HUES64 (cell line): ENCODE measurements around the gene PXDC1.
"Not testable (repeated sequence)": the region's sequence is repeated elsewhere in the genome, so short reads cannot be mapped to it uniquely, and the experiment has no call there.

Source experiments
- H3K27ac ChIP-seq: 2 replicates; pipeline ENCODE4 v1.7.0; 2013; ENCODE audit warnings: low read depth, low read length, inconsistent platforms
- H3K27me3 ChIP-seq: 2 replicates; pipeline ENCODE4 v1.6.1; 2013; ENCODE audit warnings: mild to moderate bottlenecking, low read length; ENCODE audit not compliant: insufficient read depth
- H3K36me3 ChIP-seq: 2 replicates; pipeline ENCODE4 v1.6.1; 2013; ENCODE audit warnings: mild to moderate bottlenecking, low read length; ENCODE audit not compliant: insufficient read depth
- H3K4me1 ChIP-seq: 2 replicates; pipeline ENCODE4 v1.6.1; 2013; ENCODE audit warnings: mild to moderate bottlenecking, low read length, moderate library complexity; ENCODE audit not compliant: insufficient read depth
- H3K4me3 ChIP-seq: 2 replicates; pipeline ENCODE4 v1.5.1; 2013; ENCODE audit warnings: mild to moderate bottlenecking, low read length, moderate library complexity
- H3K9ac ChIP-seq: 2 replicates; pipeline ENCODE4 v1.6.1; 2013; ENCODE audit warnings: mild to moderate bottlenecking, low read depth, low read length
- H3K9me3 ChIP-seq: 2 replicates; pipeline ENCODE4 v1.6.1; 2013; ENCODE audit warnings: low read depth, low read length; ENCODE audit not compliant: insufficient read depth
- WGBS: fragments of 150-250, 120-280 bp; methylation state at CpG from one replicate; pipeline ENCODE4 v1.1.7; 2013; ENCODE audit warnings: missing lambda C conversion rate; 5-methylcytosine and 5-hydroxymethylcytosine counted together

PXDC1 gene

DNA sequence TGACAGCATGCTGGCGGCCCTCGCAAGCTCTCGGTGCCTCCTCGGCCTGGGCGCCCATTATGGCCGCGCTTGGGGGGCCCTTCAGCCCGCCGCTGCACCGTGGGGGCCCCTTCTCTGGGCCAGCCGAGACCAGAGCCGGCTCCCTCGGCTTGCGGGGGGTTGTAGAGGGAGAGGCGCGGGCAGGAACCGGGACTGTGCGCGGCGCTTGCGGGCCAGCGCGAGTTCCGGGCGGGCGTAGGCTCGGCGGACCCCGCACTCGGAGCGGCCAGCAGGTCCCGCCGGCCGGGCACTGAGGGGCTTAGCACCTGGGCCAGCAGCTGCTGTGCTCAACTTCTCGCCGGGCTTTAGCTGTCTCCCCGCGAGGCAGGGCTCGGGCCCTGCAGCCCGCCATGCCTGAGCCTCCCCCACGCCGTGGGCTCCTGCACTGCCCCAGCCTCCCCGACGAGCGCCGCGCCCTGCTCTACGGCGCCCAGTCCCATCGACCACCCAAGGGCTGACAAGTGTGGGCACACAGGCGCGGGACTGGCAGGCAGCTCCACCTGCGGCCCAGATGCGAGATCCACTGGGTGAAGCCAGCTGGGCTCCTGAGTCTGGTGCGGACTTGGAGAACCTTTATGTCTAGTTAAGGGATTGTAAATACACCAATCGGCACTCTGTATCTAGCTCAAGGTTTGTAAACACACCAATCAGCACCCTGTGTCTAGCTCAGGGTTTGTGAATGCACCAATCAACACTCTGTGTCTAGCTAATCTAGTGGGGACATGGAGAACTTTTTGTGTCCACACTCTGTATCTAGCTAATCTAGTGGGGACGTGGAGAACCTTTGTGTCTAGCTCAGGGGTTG is 6.7 kb upstream of the PXDC1 start:
- 96% methylated on average over 56 of the region's 57 CpGs for WGBS
- H3K9ac ChIP-seq, H3K4me3 ChIP-seq, H3K9me3 ChIP-seq, H3K36me3 ChIP-seq, H3K27ac ChIP-seq: not testable (repeated sequence)
- Histone ChIP-seq H3K4me1 (peaks cover 22% of the 10 kb centered on the region), H3K27me3 (peaks cover 23% of the 10 kb centered on the region)

DNA sequence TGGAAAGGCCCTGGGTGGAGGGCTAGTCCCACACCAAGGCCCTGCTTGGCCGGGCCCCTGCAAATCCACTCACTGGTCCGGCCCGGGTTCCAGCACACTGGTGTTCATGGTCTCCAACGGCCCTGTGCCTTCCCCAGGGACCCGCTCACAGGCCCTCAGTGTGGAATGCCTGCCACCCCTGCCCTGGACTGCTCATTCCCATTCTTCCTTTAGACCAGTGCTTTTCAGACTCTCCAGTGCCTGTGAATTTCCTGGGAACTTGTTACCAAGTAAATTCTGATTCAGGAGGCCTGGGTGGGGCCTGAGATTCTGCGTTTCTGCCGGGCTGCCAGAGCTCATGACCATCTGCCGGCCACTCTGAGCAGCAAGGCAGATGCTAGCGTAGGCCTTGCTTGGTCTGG is 5.7 kb upstream of the PXDC1 start:
- peaks cover 22% of the 10 kb centered on the region for H3K4me1 ChIP-seq
- no peak overlapping the region for H3K9ac ChIP-seq
- 94% methylated on average over 9 of the region's 9 CpGs for WGBS
- H3K4me3 ChIP-seq, result no peak overlapping the region
- peaks cover 33% of the 10 kb centered on the region for H3K27me3 ChIP-seq
- H3K27ac ChIP-seq, result no peak overlapping the region
- no peaks in the 10 kb centered on the region for H3K9me3 ChIP-seq
- no peaks in the 10 kb centered on the region for H3K36me3 ChIP-seq

DNA sequence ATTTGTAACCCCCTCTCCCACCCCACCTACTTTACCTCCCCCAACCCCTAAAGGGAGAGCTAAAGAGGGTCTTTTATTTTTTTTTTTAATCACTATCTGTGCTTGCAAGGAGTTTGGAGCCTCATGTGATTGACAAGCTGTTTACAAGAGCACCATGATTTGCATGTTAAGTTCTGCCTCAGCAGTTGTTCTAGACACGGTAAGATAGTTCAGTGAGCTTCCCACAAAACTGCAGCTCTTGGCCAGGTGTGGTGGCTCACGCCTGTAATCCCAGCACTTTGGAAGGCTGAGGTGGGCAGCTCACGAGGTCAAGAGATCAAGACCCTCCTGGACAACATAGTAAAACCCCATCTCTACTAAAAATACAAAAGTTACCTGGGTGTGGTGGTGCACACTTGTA is 5.0 kb upstream of the PXDC1 start:
- Histone ChIP-seq H3K9me3 (no peaks in the 10 kb centered on the region), H3K4me3 (no peak overlapping the region; the same call in 1 of the 2 replicates), H3K27ac (peak overlapping the region; percentile 54; the same call in 1 of the 2 replicates), H3K27me3 (peaks cover 40% of the 10 kb centered on the region), H3K4me1 (peaks cover 22% of the 10 kb centered on the region), H3K36me3 (no peaks in the 10 kb centered on the region), H3K9ac (no peak overlapping the region)
- 50% methylated on average over 3 of the region's 3 CpGs for WGBS

DNA sequence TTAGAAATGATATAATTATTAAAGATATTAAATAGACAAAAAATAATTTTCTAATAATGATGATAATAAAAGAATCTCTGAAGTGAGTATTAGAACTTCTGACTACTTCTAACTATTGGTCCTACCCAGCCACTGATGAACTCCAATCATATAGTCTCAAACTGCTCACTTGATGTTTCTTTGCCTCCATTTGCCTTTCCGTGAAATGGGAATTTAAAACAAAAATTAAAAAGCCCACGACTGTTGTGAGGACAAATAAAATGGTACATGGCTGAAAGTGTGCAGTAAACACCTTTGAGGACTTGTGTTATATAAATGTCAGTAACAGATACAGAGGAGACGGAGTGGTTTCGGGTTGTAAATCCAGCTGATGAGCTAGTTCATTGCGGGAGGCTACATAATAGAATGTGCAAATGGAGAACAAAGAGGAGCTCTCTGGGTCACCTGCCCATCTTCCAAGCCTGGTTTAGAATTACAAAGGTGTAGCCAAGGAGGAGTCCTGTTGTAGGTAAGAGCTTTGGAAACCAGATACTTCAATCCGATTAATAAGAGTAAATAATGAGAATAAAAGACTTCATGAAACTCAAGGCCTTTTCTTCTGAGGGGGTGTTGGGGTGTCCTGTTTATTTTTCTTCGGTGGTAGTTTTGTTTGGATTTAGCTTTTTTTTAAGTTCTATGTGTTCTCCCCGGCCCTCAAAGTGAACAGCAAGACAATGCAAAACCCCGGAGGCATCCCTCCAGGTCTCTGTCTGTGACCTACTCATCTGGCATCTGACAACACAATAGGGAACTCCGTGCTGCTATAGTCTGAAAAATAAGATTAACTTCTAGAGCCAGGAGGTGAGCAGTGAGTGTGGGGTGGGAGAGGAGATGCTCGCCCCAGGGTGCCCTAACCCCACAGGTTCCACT is 4.4 kb upstream of the PXDC1 start:
- H3K9me3 ChIP-seq, result no peaks in the 10 kb centered on the region
- peaks cover 22% of the 10 kb centered on the region for H3K4me1 ChIP-seq
- no peaks in the 10 kb centered on the region for H3K36me3 ChIP-seq
- H3K27me3 ChIP-seq, result peaks cover 47% of the 10 kb centered on the region
- peak overlapping the region; percentile 31 for H3K4me3 ChIP-seq
- peak overlapping the region; percentile 54; the same call in 1 of the 2 replicates for H3K27ac ChIP-seq
- no peak overlapping the region for H3K9ac ChIP-seq
- WGBS, result 26% methylated on average over 10 of the region's 11 CpGs

DNA sequence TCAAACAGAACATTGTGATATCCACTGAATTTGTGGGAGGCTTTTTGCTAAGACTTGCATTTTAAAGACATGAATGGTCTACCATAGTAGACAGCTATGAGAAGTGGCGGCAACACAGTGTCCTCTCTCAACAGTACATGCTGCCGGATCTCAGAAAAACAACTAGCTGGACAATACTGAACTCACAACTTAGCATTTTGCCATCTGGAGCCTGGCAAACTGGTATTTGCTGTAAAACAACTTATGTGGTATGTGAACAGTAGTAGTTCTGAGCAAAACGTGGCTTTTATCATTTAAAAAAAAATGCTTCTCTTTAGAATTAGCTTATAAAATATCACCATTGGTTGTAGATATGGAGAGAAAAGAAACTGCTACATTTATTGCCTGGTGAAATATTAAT is 3.3 kb upstream of the PXDC1 start:
- Histone ChIP-seq H3K36me3 (no peaks in the 10 kb centered on the region), H3K9me3 (no peaks in the 10 kb centered on the region), H3K27me3 (peaks cover 58% of the 10 kb centered on the region), H3K4me1 (peaks cover 22% of the 10 kb centered on the region), H3K27ac (no peak overlapping the region), H3K9ac (no peak overlapping the region), H3K4me3 (no peak overlapping the region)
- WGBS, result 99% methylated on average over 3 of the region's 3 CpGs

DNA sequence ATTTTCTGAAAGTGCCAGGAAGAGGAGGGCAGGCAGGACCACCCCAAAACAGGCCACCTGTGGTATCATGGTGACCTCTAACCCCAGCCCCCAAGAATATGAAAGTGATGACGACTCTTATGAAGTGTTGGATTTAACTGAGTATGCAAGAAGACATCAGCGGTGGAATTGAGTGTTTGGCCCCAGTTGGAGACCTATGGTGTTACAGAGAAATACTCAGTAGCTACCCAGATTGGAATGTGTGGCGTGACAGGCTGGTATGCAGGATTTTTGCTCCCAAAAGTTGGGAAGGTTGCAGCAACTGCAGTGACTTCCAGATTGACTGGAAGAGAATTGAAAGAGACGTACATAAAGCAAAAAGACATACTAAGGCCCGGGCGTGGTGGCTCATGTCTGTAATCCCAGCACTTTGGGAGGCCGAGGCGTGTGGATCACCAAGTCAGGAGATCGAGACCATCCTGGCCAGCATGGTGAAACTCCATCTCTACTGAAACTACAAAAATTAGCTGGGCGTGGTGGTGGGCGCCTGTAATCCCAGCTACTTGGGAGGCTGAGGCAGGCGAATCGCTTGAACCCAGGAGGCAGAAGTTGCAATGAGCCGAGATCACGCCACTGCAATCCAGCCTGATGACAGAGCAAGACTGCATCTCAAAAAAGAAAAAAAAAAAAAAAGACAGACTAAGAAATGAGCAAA is 2.7 kb upstream of the PXDC1 start:
- H3K36me3 ChIP-seq, H3K9ac ChIP-seq, H3K9me3 ChIP-seq, H3K27ac ChIP-seq, H3K4me3 ChIP-seq: not testable (repeated sequence)
- WGBS, result 92% methylated on average over 15 of the region's 15 CpGs
- Histone ChIP-seq H3K27me3 (peaks cover 64% of the 10 kb centered on the region), H3K4me1 (peaks cover 26% of the 10 kb centered on the region)

DNA sequence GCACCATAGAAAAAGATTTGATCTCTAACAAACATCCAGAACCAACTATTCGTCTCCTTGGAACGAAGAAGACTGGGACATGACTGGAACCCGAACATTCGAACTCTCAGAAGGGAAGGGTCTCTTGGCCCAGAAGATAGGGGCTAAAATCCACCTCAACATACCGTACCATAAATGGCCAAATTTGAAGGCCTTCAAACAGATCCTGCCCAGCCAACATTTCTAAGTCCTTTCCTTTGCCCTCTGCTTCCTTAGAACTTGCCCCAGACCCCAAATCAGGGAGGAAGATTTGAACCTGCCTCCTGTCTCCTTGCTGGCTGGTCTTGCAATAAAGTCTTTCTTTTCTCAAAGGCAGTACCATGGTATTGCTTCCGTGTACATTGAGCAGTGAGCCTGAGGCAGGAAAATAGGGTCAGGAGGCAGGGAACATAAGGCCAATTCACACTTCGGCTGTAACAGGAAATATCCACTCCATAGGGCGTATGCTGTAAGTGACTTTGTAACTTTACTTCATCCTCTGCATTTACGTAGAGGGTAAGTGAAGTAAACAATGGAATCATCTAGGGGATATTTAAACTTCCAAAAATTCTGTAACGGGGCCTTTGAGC is 1.8 kb upstream of the PXDC1 start:
- H3K4me1 ChIP-seq, result peaks cover 26% of the 10 kb centered on the region
- peaks cover 67% of the 10 kb centered on the region for H3K27me3 ChIP-seq
- H3K27ac ChIP-seq, result no peak overlapping the region
- no peak overlapping the region for H3K4me3 ChIP-seq
- no peaks in the 10 kb centered on the region for H3K9me3 ChIP-seq
- H3K36me3 ChIP-seq, result no peaks in the 10 kb centered on the region
- WGBS, result 86% methylated on average over 10 of the region's 10 CpGs
- H3K9ac ChIP-seq, result no peak overlapping the region

DNA sequence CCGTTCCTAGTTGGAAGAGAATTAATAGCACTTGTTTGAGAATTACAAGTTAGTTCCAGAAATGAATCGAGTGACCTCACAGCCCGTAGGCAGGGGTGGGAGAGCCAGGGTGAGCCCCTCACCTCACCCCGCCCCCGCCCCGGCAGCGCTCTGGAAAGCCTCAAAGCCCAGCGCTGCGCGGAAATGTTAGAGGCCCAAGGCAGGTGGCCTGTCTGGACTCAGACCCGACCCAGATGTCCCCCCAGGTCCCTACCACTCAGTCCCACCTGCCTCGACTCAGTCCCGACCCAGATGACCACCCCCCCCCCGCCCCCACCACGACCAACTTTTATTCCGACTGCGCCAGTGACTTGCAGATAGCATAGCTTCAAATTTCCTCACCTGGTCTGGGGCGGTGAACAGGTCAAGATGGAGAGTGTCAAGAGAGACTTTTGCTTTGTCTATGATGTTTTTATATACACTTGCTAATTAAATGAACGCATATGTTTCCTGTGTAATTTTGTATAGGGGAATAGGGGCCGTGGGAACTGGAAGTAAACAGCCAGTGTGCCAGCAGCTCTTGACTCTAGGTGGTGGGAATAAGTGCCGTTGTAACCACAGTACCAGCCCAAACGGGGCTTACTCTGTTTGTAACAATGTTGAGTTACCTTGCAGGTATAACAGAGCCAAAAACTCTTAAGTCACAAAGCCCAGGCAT is 1.2 kb upstream of the PXDC1 start:
- peaks cover 26% of the 10 kb centered on the region for H3K4me1 ChIP-seq
- no peak overlapping the region for H3K27ac ChIP-seq
- H3K36me3 ChIP-seq, result no peaks in the 10 kb centered on the region
- peaks cover 67% of the 10 kb centered on the region for H3K27me3 ChIP-seq
- WGBS, result 40% methylated on average over 18 of the region's 22 CpGs
- H3K9me3 ChIP-seq, result no peaks in the 10 kb centered on the region
- peak overlapping the region; percentile 52 for H3K4me3 ChIP-seq
- no peak overlapping the region for H3K9ac ChIP-seq

DNA sequence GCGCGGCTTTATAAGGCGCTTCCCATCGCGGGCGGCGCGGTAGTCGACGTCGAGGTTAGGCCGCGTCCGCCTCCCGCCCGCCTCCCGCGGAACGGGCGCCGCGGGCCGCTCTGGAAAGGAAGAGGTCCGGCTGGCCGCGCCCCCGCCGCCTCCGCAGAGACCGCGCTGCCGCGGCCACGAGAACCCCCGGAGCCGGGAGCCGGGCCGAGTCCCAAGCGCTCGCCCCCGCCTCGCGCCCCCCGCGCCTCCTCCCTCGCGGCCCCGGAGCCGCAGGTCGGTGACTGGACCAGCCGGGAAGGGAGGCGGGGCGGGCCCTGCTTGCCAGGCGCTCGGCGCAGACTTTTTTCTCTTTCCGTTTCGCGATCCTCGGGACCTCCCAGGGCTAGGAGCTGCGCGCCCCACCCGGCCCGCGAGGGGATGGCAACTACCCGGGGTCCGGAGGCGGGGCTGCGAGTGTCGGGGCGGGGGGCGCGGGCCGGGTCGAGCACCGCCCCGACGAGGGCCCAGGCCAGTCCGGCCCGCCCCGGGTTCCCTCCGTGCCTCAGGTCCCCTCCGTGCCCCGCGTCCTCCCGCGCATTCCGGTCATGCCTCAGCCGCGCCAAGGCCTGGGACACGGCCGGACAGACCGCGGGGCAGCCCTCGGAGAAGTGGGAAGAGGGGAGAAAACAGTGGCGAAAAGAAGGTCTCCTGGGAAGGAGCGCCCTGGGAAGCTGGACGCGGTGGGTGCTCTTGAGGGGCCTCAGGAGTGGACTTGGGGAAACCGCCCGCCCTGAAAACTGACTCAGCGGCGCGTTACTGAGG is 417 bp upstream of the PXDC1 start:
- WGBS, result 1% methylated on average over 104 of the region's 104 CpGs
- Histone ChIP-seq H3K27me3 (peaks cover 67% of the 10 kb centered on the region), H3K4me1 (peaks cover 20% of the 10 kb centered on the region), H3K27ac (no peak overlapping the region), H3K9me3 (no peaks in the 10 kb centered on the region), H3K4me3 (peak overlapping the region; percentile 52), H3K36me3 (no peaks in the 10 kb centered on the region), H3K9ac (peak overlapping the region; percentile 40; the same call in 1 of the 2 replicates)
